ENCODE data around the gene P2RX4.

P2RX4 gene

GRCh38 chr12:121238086-121238485 lies 28.2 kb downstream of the P2RX4 start:
- no peak for DNase-seq
- Mint-ChIP-seq H3K27ac (peak overlapping the region; percentile 26), H3K27me3 (no peaks in the 10 kb centered on the region), H3K4me1 (ENCODE audit: low read depth) (peaks cover 31% of the 10 kb centered on the region), H3K36me3 (ENCODE audit: low read depth) (peaks cover 80% of the 10 kb centered on the region), H3K9me3 (no peaks in the 10 kb centered on the region), H3K4me3 (no peak overlapping the region)

GRCh38 chr12:121238604-121239350 lies 28.8 kb downstream of the P2RX4 start:
- H3K36me3 Mint-ChIP-seq (ENCODE audit: low read depth) = peaks cover 80% of the 10 kb centered on the region
- no peak overlapping the region for H3K4me3 Mint-ChIP-seq

GRCh38 chr12:121239351-121240061 lies 29.6 kb downstream of the P2RX4 start:
- H3K9me3 Mint-ChIP-seq = no peaks in the 10 kb centered on the region
- DNase-seq = no peak
- H3K4me1 Mint-ChIP-seq (ENCODE audit: low read depth) = peaks cover 34% of the 10 kb centered on the region
- no peak overlapping the region for H3K4me3 Mint-ChIP-seq
- no peaks in the 10 kb centered on the region for H3K27me3 Mint-ChIP-seq
- H3K27ac Mint-ChIP-seq = peak overlapping the region; percentile 74
- H3K36me3 Mint-ChIP-seq (ENCODE audit: low read depth) = peaks cover 79% of the 10 kb centered on the region

More at GRCh38 chr12:121238604-121239350, 28.8 kb downstream of the P2RX4 start:
- Mint-ChIP-seq H3K9me3 (no peaks in the 10 kb centered on the region), H3K4me1 (ENCODE audit: low read depth) (peaks cover 34% of the 10 kb centered on the region), H3K27me3 (no peaks in the 10 kb centered on the region), H3K27ac (peak overlapping the region; percentile 74)
- no peak for DNase-seq

GRCh38 chr12:121240062-121240420 lies 30.1 kb downstream of the P2RX4 start:
- Mint-ChIP-seq H3K36me3 (ENCODE audit: low read depth) (peaks cover 81% of the 10 kb centered on the region), H3K27me3 (no peaks in the 10 kb centered on the region), H3K9me3 (no peaks in the 10 kb centered on the region), H3K4me3 (peak overlapping the region; percentile 43), H3K27ac (peak overlapping the region; percentile 81), H3K4me1 (ENCODE audit: low read depth) (peaks cover 34% of the 10 kb centered on the region)
- DNase-seq = no peak

GRCh38 chr12:121240484-121241101 lies 30.7 kb downstream of the P2RX4 start:
- Mint-ChIP-seq H3K36me3 (ENCODE audit: low read depth) (peaks cover 81% of the 10 kb centered on the region), H3K4me3 (peak overlapping the region; percentile 43), H3K27ac (peak overlapping the region; percentile 81), H3K4me1 (ENCODE audit: low read depth) (peaks cover 34% of the 10 kb centered on the region), H3K27me3 (no peaks in the 10 kb centered on the region), H3K9me3 (no peaks in the 10 kb centered on the region)
- peak; percentile 86 for DNase-seq

- DNase-seq = no peak
- Mint-ChIP-seq H3K27me3 (no peaks in the 10 kb centered on the region), H3K4me3 (peak overlapping the region; percentile 43), H3K36me3 (ENCODE audit: low read depth) (peaks cover 78% of the 10 kb centered on the region), H3K9me3 (no peaks in the 10 kb centered on the region), H3K27ac (peak overlapping the region; percentile 81), H3K4me1 (ENCODE audit: low read depth) (peaks cover 34% of the 10 kb centered on the region)
Measured at GRCh38 chr12:121241156-121241970, 31.4 kb downstream of the P2RX4 start.

GRCh38 chr12:121245031-121245430 lies 35.1 kb downstream of the P2RX4 start:
- no peaks in the 10 kb centered on the region for H3K9me3 Mint-ChIP-seq
- H3K4me1 Mint-ChIP-seq (ENCODE audit: low read depth) = peaks cover 25% of the 10 kb centered on the region

GRCh38 chr12:121245951-121246350 lies 36.0 kb downstream of the P2RX4 start:
- Mint-ChIP-seq H3K27ac (no peak overlapping the region), H3K4me3 (no peak overlapping the region), H3K4me1 (ENCODE audit: low read depth) (peaks cover 15% of the 10 kb centered on the region), H3K27me3 (no peaks in the 10 kb centered on the region), H3K9me3 (no peaks in the 10 kb centered on the region), H3K36me3 (ENCODE audit: low read depth) (peaks cover 81% of the 10 kb centered on the region)
- no peak for DNase-seq

More at GRCh38 chr12:121245031-121245430, 35.1 kb downstream of the P2RX4 start:
- Mint-ChIP-seq H3K27ac (no peak overlapping the region), H3K27me3 (no peaks in the 10 kb centered on the region), H3K36me3 (ENCODE audit: low read depth) (peaks cover 81% of the 10 kb centered on the region), H3K4me3 (no peak overlapping the region)
- no peak for DNase-seq

GRCh38 chr12:121246893-121247557 lies 37.1 kb downstream of the P2RX4 start:
- H3K36me3 Mint-ChIP-seq (ENCODE audit: low read depth) = peaks cover 81% of the 10 kb centered on the region
- peak overlapping the region; percentile 49 for H3K27ac Mint-ChIP-seq
- no peaks in the 10 kb centered on the region for H3K9me3 Mint-ChIP-seq
- H3K4me3 Mint-ChIP-seq = no peak overlapping the region
- H3K4me1 Mint-ChIP-seq (ENCODE audit: low read depth) = peaks cover 5% of the 10 kb centered on the region
- no peaks in the 10 kb centered on the region for H3K27me3 Mint-ChIP-seq
- no peak for DNase-seq

GRCh38 chr12:121248622-121249021 lies 38.7 kb downstream of the P2RX4 start:
- Mint-ChIP-seq H3K4me1 (ENCODE audit: low read depth) (peaks cover 7% of the 10 kb centered on the region), H3K36me3 (ENCODE audit: low read depth) (peaks cover 89% of the 10 kb centered on the region), H3K27me3 (no peaks in the 10 kb centered on the region), H3K27ac (no peak overlapping the region), H3K9me3 (no peaks in the 10 kb centered on the region), H3K4me3 (no peak overlapping the region)
- DNase-seq = no peak

GRCh38 chr12:121250359-121250758 lies 40.4 kb downstream of the P2RX4 start:
- Mint-ChIP-seq H3K9me3 (no peaks in the 10 kb centered on the region), H3K27ac (no peak overlapping the region), H3K4me1 (ENCODE audit: low read depth) (peaks cover 14% of the 10 kb centered on the region), H3K36me3 (ENCODE audit: low read depth) (peaks cover 90% of the 10 kb centered on the region), H3K4me3 (no peak overlapping the region), H3K27me3 (no peaks in the 10 kb centered on the region)
- no peak for DNase-seq

- Mint-ChIP-seq H3K9me3 (no peaks in the 10 kb centered on the region), H3K4me3 (no peak overlapping the region), H3K27me3 (no peaks in the 10 kb centered on the region), H3K27ac (no peak overlapping the region), H3K36me3 (ENCODE audit: low read depth) (peaks cover 97% of the 10 kb centered on the region), H3K4me1 (ENCODE audit: low read depth) (peaks cover 14% of the 10 kb centered on the region)
- no peak for DNase-seq
Measured at GRCh38 chr12:121251838-121252237, 41.9 kb downstream of the P2RX4 start.

GRCh38 chr12:121252712-121253345 lies 42.9 kb downstream of the P2RX4 start:
- DNase-seq = no peak
- Mint-ChIP-seq H3K4me1 (ENCODE audit: low read depth) (peaks cover 14% of the 10 kb centered on the region), H3K9me3 (no peaks in the 10 kb centered on the region), H3K36me3 (ENCODE audit: low read depth) (peaks cover 94% of the 10 kb centered on the region), H3K4me3 (no peak overlapping the region), H3K27ac (peak overlapping the region; percentile 79), H3K27me3 (no peaks in the 10 kb centered on the region)

Data from activated T-cell treated with anti-CD3 and anti-CD28 coated beads, Interleukin-2, amount 50 U/mL, for 24 hours (primary cell).